Gastroesophageal sphincter (tissue), 3 donors: ENCODE data around the gene ACACB.

Source experiments
- EP300 ChIP-seq: sonication (generic); formaldehyde crosslinking; IDR thresholded peaks from one replicate; pipeline ENCODE4 v1.6.1; 2017; ENCODE audit warnings: antibody characterized with exemption, mild to moderate bottlenecking
- TF ChIP-seq, protein P1 (sequence below), 4 experiments: fragments of 200-600 bp in 2 of 4; fragments of 450-650 bp in 2 of 4; sonication (generic) in 1 of 4; IDR thresholded peaks; one replicate each; pipeline ENCODE4 v1.5.1; 2017 to 2019; ENCODE audit warnings: antibody characterized with exemption in 4 of 4, mild to moderate bottlenecking in 2 of 4, moderate library complexity in 2 of 4

DNA sequence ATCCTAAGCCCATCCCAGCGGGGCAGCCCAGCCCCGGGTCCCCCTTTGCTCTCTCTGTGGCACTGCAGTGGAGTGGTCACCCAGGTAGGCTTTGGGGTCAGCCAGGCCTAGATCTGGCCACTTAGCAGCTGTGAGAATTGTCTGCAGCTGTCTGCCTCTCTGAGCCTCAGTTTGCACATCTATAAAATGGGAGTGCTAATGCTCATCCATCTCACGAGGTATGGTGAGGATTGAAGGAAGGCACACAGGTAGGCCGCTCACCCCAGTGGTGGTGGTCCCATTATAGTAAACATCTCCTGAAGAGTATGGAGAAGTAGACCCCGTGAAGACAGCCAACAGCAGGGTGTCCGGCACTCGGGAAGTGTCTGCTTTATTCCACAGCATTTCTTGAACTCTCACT lies 183.5 kb downstream of the ACACB start:
- TF ChIP-seq EP300, result no peak
- TF ChIP-seq, protein P1, sequence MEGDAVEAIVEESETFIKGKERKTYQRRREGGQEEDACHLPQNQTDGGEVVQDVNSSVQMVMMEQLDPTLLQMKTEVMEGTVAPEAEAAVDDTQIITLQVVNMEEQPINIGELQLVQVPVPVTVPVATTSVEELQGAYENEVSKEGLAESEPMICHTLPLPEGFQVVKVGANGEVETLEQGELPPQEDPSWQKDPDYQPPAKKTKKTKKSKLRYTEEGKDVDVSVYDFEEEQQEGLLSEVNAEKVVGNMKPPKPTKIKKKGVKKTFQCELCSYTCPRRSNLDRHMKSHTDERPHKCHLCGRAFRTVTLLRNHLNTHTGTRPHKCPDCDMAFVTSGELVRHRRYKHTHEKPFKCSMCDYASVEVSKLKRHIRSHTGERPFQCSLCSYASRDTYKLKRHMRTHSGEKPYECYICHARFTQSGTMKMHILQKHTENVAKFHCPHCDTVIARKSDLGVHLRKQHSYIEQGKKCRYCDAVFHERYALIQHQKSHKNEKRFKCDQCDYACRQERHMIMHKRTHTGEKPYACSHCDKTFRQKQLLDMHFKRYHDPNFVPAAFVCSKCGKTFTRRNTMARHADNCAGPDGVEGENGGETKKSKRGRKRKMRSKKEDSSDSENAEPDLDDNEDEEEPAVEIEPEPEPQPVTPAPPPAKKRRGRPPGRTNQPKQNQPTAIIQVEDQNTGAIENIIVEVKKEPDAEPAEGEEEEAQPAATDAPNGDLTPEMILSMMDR (IDR thresholded peaks at IDR 0.05), result no peak
